Fibroblast of villous mesenchyme (primary cell): ENCODE measurements around the gene BMP10. TPM values are rescaled to one million over a fixed set of nuclear protein-coding genes. Genes with fewer than 3 reads are reported as not detected.

Source experiments
- DNase-seq: peaks from one replicate; pipeline ENCODE4 v3.0.0-alpha.2; 2010; ENCODE audit warnings: low read depth
- H3K4me3 ChIP-seq: 2 replicates; pipeline ENCODE4 v1.5.1; 2011; ENCODE audit warnings: low read depth, mild to moderate bottlenecking, low read length
- CTCF ChIP-seq: IDR thresholded peaks from 2 replicates; pipeline ENCODE4 v1.5.1; 2012; ENCODE audit warnings: low read depth, mild to moderate bottlenecking, low read length; ENCODE audit not compliant: insufficient read depth
- total RNA-seq: library from RNA; depleted of rRNA; stranded (reverse); fragments of >200 nt; gene quantifications from 2 replicates; pipeline ENCODE4 v1.2.3, GENCODE V29; 2012

The BMP10 gene
- total RNA-seq, 1 donor = not detected

GRCh38 chr2:68913359-68913758 lies 42.2 kb upstream of the BMP10 start:
- no peak for DNase-seq
- no peak for TF ChIP-seq CTCF
- H3K4me3 ChIP-seq = no peak overlapping the region

GRCh38 chr2:68912732-68913131 lies 41.5 kb upstream of the BMP10 start:
- H3K4me3 ChIP-seq = no peak overlapping the region
- no peak for DNase-seq
- TF ChIP-seq CTCF = no peak

GRCh38 chr2:68912111-68912510 lies 40.9 kb upstream of the BMP10 start:
- no peak for DNase-seq
- no peak overlapping the region for H3K4me3 ChIP-seq
- TF ChIP-seq CTCF = no peak

- no peak for DNase-seq
- TF ChIP-seq CTCF = no peak
- H3K4me3 ChIP-seq = no peak overlapping the region
Observed at GRCh38 chr2:68911709-68912108, 40.5 kb upstream of the BMP10 start.

GRCh38 chr2:68911246-68911645 lies 40.0 kb upstream of the BMP10 start:
- TF ChIP-seq CTCF = no peak
- no peak for DNase-seq
- H3K4me3 ChIP-seq = no peak overlapping the region

GRCh38 chr2:68909793-68910674 lies 38.8 kb upstream of the BMP10 start:
- peak; percentile 98 for TF ChIP-seq CTCF
- H3K4me3 ChIP-seq = no peak overlapping the region
- DNase-seq = peak; percentile 76
